GM20000 (cell line): ENCODE data around the gene NAIF1.

Experiments
- DNase-seq: peaks from one replicate; pipeline ENCODE4 v3.0.0; 2012; ENCODE audit warnings: low spot score
- TF ChIP-seq, protein P1 (sequence below): IDR thresholded peaks from 2 replicates; pipeline ENCODE4 v1.5.1; 2012; ENCODE audit warnings: mild to moderate bottlenecking, control low read depth; ENCODE audit errors: extremely low read depth, missing control alignments

Gene NAIF1

DNA sequence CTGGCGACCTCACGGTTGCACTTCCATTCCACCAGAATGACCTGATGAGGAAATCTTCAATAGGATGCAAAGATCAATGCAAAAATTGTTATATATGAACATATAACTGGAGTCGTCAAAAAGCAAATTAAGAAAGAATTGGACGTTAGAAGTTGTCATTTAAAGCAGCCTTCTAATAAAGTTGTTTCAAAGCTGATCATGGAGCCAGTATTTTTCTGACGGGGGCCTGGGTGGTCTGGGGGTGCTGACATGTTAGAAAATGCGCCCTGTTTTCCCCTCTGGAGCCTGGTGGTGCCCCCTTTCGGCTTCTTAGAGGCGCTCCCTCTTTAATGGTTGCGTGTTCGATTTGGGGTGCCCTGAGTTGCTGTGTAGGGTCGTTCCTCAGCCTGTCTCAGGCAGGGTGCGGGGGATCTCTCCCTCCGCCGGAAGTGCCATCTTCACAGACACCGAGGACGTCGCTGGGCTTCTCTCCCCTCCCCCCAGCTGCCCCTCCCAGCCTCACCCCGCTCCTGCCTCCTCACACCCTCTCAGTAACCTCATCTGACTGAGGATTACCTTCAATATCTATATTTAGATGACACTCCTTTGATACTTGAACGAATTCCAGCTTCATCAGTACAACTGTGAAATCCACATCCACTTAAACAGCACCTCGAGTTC, 42.1 kb upstream of the NAIF1 start:
- TF ChIP-seq, protein P1, sequence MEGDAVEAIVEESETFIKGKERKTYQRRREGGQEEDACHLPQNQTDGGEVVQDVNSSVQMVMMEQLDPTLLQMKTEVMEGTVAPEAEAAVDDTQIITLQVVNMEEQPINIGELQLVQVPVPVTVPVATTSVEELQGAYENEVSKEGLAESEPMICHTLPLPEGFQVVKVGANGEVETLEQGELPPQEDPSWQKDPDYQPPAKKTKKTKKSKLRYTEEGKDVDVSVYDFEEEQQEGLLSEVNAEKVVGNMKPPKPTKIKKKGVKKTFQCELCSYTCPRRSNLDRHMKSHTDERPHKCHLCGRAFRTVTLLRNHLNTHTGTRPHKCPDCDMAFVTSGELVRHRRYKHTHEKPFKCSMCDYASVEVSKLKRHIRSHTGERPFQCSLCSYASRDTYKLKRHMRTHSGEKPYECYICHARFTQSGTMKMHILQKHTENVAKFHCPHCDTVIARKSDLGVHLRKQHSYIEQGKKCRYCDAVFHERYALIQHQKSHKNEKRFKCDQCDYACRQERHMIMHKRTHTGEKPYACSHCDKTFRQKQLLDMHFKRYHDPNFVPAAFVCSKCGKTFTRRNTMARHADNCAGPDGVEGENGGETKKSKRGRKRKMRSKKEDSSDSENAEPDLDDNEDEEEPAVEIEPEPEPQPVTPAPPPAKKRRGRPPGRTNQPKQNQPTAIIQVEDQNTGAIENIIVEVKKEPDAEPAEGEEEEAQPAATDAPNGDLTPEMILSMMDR, result no peak
- no peak for DNase-seq

DNA sequence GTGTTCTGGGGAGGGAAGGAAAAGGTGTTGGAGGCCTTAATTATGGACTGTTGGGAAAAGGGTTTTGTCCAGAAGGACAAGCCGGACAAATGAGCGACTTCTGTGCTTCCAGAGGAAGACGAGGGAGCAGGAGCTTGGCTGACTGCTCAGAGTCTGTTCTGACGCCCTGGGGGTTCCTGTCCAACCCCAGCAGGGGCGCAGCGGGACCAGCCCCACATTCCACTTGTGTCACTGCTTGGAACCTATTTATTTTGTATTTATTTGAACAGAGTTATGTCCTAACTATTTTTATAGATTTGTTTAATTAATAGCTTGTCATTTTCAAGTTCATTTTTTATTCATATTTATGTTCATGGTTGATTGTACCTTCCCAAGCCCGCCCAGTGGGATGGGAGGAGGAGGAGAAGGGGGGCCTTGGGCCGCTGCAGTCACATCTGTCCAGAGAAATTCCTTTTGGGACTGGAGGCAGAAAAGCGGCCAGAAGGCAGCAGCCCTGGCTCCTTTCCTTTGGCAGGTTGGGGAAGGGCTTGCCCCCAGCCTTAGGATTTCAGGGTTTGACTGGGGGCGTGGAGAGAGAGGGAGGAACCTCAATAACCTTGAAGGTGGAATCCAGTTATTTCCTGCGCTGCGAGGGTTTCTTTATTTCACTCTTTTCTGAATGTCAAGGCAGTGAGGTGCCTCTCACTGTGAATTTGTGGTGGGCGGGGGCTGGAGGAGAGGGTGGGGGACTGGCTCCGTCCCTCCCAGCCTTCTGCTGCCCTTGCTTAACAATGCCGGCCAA, 41.3 kb upstream of the NAIF1 start:
- TF ChIP-seq, protein P1, result no peak
- no peak for DNase-seq

DNA sequence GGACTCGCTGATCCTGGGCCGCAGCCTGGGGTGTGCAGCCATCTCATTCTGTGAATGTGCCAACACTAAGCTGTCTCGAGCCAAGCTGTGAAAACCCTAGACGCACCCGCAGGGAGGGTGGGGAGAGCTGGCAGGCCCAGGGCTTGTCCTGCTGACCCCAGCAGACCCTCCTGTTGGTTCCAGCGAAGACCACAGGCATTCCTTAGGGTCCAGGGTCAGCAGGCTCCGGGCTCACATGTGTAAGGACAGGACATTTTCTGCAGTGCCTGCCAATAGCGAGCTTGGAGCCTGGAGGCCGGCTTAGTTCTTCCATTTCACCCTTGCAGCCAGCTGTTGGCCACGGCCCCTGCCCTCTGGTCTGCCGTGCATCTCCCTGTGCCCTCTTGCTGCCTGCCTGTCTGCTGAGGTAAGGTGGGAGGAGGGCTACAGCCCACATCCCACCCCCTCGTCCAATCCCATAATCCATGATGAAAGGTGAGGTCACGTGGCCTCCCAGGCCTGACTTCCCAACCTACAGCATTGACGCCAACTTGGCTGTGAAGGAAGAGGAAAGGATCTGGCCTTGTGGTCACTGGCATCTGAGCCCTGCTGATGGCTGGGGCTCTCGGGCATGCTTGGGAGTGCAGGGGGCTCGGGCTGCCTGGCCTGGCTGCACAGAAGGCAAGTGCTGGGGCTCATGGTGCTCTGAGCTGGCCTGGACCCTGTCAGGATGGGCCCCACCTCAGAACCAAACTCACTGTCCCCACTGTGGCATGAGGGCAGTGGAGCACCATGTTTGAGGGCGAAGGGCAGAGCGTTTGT, 40.5 kb upstream of the NAIF1 start:
- TF ChIP-seq, protein P1, result no peak
- DNase-seq, result no peak

DNA sequence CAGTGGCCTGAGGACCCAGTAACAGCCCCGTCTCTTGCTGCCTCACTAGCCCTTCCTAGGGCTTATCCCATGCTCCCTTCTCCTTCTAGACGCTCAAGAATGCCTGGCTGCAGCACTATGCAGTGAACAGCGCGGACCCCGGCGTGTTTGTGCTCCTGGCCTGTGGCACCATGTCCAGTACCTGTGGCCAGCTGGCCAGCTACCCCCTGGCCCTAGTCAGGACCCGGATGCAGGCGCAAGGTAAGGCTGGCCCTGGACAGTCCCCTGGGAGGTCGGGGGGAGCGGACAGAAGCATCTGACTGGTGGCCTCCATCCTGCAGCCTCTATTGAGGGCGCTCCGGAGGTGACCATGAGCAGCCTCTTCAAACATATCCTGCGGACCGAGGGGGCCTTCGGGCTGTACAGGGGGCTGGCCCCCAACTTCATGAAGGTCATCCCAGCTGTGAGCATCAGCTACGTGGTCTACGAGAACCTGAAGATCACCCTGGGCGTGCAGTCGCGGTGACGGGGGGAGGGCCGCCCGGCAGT, 39.9 kb upstream of the NAIF1 start:
- TF ChIP-seq, protein P1, result no peak
- DNase-seq, result no peak

DNA sequence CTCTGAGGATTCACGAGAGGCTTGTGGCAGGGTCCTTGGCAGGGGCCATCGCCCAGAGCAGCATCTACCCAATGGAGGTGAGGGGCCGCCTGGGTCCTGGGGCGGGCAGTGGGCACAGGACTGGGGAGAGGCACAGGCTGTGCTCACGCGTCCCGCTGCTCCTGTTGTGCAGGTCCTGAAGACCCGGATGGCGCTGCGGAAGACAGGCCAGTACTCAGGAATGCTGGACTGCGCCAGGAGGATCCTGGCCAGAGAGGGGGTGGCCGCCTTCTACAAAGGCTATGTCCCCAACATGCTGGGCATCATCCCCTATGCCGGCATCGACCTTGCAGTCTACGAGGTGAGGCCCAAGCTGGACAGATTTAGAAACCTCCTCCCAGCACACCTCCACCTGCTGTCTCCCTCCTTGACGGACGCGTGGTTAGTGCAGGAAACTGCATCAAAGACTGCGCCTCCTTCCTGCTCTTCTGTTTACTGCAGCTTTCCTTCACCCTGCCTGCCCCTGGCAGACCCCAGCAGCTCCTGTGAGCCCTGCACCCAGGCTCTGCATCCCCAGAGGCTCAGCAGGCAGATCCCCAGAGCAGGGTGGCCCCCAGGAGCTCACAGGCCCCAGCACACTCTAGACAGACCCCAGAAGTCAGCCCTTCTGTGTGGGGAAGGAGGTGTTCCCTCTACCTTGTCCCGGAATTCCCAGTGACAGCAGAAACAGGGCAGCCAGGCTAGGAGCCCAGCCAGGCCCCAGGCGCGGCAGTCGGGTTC, 39.2 kb upstream of the NAIF1 start:
- TF ChIP-seq, protein P1, result no peak
- no peak for DNase-seq

DNA sequence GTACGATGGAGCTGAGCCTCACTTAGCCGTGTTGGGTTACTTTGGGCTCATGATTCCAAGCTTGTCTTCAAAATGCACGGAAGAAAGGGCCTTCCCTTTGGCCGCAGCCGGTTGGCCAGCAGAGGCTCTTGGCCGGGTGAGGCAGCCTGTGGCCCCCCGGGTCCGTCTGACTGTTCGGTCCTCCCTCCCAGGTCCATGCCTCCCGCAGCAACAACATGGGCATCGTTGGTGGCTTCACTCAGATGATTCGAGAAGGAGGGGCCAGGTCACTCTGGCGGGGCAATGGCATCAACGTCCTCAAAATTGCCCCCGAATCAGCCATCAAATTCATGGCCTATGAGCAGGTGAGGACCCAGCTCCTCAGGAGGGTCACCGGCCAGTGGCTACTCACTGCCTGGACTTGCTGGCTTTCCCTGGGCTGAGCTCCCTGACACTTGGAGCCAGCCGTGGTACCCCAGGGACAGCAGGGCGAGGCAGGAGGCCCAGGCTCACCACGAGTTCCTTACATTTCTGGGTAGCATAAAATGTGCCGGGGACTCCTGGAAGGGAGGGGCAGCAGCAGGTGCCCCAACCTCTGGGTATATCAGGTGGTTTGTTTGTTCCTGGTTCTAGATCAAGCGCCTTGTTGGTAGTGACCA, 38.5 kb upstream of the NAIF1 start:
- TF ChIP-seq, protein P1, result no peak
- no peak for DNase-seq
